HepG2 (cell line): ENCODE measurements around the gene RAC3. TPM values are rescaled to one million over a fixed set of nuclear protein-coding genes. Genes with fewer than 3 reads are reported as not detected.

Experiments
- DRAP1 ChIP-seq: IDR thresholded peaks from 2 replicates; pipeline ENCODE4 v1.6.1; 2016; ENCODE audit warnings: missing genetic modification reagents, missing compliant biosample characterization
- EZH2 ChIP-seq: conservative IDR thresholded peaks from 2 replicates; pipeline ENCODE4 v1.6.1; 2012; ENCODE audit warnings: mild to moderate bottlenecking, low read depth, low read length, moderate library complexity
- IRX3 ChIP-seq: sonication (generic); formaldehyde crosslinking; IDR thresholded peaks from 2 replicates; pipeline ENCODE4 v1.8.1; 2023; ENCODE audit warnings: mild to moderate bottlenecking, low read depth, missing genetic modification reagents, borderline replicate concordance
- KDM4B ChIP-seq: sonication (generic); formaldehyde crosslinking; IDR thresholded peaks from 2 replicates; pipeline ENCODE4 v1.4.0; 2020; ENCODE audit warnings: missing genetic modification reagents
- KLF16 ChIP-seq, 2 experiments: sonication (generic) in 1 of 2; formaldehyde crosslinking in 1 of 2; IDR thresholded peaks; 2 replicates each; pipeline versions ENCODE4 v1.6.1 to v1.8.0; 2016 to 2023; ENCODE audit warnings: missing genetic modification reagents in 2 of 2, missing compliant biosample characterization in 1 of 2
- NFATC3 ChIP-seq: sonication (generic); formaldehyde crosslinking; IDR thresholded peaks from 2 replicates; pipeline ENCODE4 v1.5.1; 2020; ENCODE audit warnings: mild to moderate bottlenecking, missing genetic modification reagents
- PLSCR1 ChIP-seq: sonication (generic); formaldehyde crosslinking; IDR thresholded peaks from 2 replicates; pipeline ENCODE4 v1.5.0; 2020; ENCODE audit warnings: missing genetic modification reagents, mild to moderate bottlenecking, borderline replicate concordance
- PPARG ChIP-seq: conservative IDR thresholded peaks from 2 replicates; pipeline ENCODE4 v1.6.1; 2016; ENCODE audit warnings: missing biosample characterization, missing genetic modification reagents
- RFX1 ChIP-seq: fragments of 450-650 bp; IDR thresholded peaks from 2 replicates; pipeline ENCODE4 v1.6.1; 2017
- SETDB1 ChIP-seq: sonication (generic); formaldehyde crosslinking; IDR thresholded peaks from 2 replicates; pipeline ENCODE4 v1.5.1; 2020; ENCODE audit warnings: missing genetic modification reagents, mild to moderate bottlenecking, borderline replicate concordance
- polyA plus RNA-seq, 8 experiments: library from polyadenylated mRNA; depleted of rRNA in 3 of 8; stranded (reverse) in 7 of 8; unstranded in 1 of 8; fragments of >200 nt; fragmentation: Illumina TruSeq in 4 of 8; extraction: Trizol in 4 of 8; gene quantifications; 2 replicates each; pipeline versions ENCODE4 v1.2.1 to v1.2.3, GENCODE V29; 2011 to 2016; ENCODE audit warnings: low read depth in 4 of 8, missing spikeins in 1 of 8, mixed read lengths in 1 of 8; ENCODE audit not compliant: insufficient read depth in 1 of 8
- total RNA-seq, 5 experiments: library from RNA; depleted of rRNA; stranded (reverse); fragments of >200 nt; fragmentation: Illumina TruSeq; extraction: Trizol; gene quantifications; 2 replicates each; pipeline ENCODE4 v1.2.3, GENCODE V29; 2016; ENCODE audit warnings: low read depth in 1 of 5
- TF ChIP-seq, protein P1 (sequence below): IDR thresholded peaks from 2 replicates; pipeline ENCODE4 v1.6.1; 2016; ENCODE audit warnings: low read depth, missing genetic modification reagents, missing compliant biosample characterization

Gene RAC3
- total and polyA plus RNA-seq, 2 of the 13 experiments (the other 11 are each of a cell fraction or from before 2014, with no cell fraction given), result 10.5 to 21.3 TPM

- TF ChIP-seq, protein P1, sequence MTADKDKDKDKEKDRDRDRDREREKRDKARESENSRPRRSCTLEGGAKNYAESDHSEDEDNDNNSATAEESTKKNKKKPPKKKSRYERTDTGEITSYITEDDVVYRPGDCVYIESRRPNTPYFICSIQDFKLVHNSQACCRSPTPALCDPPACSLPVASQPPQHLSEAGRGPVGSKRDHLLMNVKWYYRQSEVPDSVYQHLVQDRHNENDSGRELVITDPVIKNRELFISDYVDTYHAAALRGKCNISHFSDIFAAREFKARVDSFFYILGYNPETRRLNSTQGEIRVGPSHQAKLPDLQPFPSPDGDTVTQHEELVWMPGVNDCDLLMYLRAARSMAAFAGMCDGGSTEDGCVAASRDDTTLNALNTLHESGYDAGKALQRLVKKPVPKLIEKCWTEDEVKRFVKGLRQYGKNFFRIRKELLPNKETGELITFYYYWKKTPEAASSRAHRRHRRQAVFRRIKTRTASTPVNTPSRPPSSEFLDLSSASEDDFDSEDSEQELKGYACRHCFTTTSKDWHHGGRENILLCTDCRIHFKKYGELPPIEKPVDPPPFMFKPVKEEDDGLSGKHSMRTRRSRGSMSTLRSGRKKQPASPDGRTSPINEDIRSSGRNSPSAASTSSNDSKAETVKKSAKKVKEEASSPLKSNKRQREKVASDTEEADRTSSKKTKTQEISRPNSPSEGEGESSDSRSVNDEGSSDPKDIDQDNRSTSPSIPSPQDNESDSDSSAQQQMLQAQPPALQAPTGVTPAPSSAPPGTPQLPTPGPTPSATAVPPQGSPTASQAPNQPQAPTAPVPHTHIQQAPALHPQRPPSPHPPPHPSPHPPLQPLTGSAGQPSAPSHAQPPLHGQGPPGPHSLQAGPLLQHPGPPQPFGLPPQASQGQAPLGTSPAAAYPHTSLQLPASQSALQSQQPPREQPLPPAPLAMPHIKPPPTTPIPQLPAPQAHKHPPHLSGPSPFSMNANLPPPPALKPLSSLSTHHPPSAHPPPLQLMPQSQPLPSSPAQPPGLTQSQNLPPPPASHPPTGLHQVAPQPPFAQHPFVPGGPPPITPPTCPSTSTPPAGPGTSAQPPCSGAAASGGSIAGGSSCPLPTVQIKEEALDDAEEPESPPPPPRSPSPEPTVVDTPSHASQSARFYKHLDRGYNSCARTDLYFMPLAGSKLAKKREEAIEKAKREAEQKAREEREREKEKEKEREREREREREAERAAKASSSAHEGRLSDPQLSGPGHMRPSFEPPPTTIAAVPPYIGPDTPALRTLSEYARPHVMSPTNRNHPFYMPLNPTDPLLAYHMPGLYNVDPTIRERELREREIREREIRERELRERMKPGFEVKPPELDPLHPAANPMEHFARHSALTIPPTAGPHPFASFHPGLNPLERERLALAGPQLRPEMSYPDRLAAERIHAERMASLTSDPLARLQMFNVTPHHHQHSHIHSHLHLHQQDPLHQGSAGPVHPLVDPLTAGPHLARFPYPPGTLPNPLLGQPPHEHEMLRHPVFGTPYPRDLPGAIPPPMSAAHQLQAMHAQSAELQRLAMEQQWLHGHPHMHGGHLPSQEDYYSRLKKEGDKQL, result no peak
- no peak for TF ChIP-seq EZH2
- no peak for TF ChIP-seq SETDB1 (CRISPR knock-in tag)
- no peak for TF ChIP-seq NFATC3 (CRISPR knock-in tag)
- peak in 1 of 2 experiments; percentile 45; a peak in 1 of 4 replicates for TF ChIP-seq KLF16 (CRISPR knock-in tag; IDR thresholded peaks at IDR 0.05)
- no peak; the same call in 1 of the 2 replicates for TF ChIP-seq DRAP1
- TF ChIP-seq PLSCR1 (CRISPR knock-in tag), result no peak
- peak; percentile 76 for TF ChIP-seq KDM4B
- no peak for TF ChIP-seq PPARG
- TF ChIP-seq RFX1, result no peak
- TF ChIP-seq IRX3 (CRISPR knock-in tag), result 0 out of 2 replicates have a peak, but pooled peaks have one; percentile 47
Observed at GRCh38 chr17:82056729-82057621, 25.5 kb downstream of the RAC3 start (continued).
